SKM-1 treated with dmso at 0.1 percent for 144 hours (cell line): Measurements from ENCODE around the gene POLR3H.
"Not testable (repeated sequence)": the region's sequence is repeated elsewhere in the genome, so short reads cannot be mapped to it uniquely, and the experiment has no call there.

Source experiments
- DNase-seq: peaks from one replicate; lab custom pipeline; 2025; ENCODE audit not compliant: unreplicated experiment; lab: John Stamatoyannopoulos, UW

Gene POLR3H

DNA sequence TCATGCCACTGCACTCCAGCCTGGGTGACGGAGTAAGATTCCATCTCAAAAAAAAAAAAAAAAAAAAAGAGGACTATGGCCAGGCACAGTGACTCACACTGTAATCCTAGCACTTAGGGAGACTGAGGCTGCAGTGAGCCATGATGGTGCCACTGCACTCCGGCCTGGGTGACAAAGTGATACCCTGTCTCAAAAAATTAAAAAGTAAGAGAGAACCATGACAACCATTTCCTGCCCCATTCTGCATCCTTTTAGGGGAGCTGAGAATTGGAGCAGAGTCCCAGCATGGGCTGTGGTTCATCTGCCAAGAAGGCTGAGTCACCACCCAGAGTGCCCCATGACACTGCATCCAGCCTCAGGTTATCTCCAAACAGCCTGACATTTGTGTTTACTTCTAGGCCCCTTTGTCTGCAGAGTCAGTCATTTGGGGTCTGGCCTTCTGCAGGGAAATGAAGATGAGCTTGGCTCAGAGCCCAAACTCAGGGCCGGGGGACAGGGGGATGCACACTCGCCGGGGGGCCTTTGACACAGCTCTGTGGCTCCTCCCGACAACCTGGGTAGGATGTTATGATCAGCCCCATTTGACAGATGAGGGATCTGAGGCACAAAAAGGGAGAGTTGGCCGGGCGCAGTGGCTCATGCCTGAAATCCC is 21.3 kb upstream of the POLR3H start:
- no peak for DNase-seq

DNA sequence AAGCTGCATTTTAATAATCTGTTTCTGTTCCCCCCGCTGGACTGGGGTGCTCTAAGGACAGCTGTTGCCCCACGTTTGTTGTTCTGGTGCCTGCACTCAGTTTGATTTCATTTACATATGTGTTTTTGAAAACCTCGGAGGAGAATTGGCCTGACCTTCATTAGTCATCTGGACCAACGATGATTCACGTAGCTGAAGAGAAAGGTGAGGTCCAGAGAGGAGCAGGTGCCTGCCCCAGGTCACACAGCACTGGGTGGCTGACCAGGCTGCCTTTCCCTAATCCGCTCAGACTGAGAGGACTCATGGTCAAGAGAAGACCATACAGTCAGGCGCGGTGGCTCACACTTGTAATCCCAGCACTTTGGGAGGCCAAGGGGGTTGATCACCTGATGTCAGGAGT is 20.3 kb upstream of the POLR3H start:
- no peak for DNase-seq

GRCh38 chr22:41563051-41563711 is 18.9 kb upstream of the POLR3H start:
- DNase-seq: no peak

- DNase-seq: no peak
These were observed 18.2 kb upstream of the POLR3H start for GRCh38 chr22:41562461-41562860.

GRCh38 chr22:41561788-41562187 is 17.5 kb upstream of the POLR3H start:
- no peak for DNase-seq

- no peak for DNase-seq
These were observed 17.1 kb upstream of the POLR3H start for GRCh38 chr22:41561335-41561734.

- no peak for DNase-seq
These were observed 15.8 kb upstream of the POLR3H start for GRCh38 chr22:41560095-41560471.

DNA sequence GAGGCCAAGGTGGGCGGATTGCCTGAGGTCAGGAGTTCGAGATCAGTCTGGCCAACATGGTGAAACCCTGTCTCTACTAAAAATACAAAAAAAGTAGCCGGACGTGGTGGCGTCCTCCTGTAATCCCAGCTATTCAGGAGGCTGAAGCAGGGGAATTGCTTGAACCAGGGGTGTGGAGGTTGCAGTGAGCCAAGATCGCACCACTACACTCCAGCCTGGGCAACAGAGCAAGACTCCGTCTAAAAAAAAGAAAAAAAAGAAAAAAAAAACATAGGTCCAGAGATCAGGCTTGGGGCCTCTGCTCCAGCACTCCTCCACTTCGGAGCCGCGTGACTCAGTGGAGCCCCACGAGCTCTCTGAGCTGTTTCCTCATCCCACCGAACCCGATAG is 14.0 kb upstream of the POLR3H start:
- DNase-seq: not testable (repeated sequence)

GRCh38 chr22:41557401-41558240 is 13.4 kb upstream of the POLR3H start:
- no peak for DNase-seq

GRCh38 chr22:41556561-41556960 is 12.3 kb upstream of the POLR3H start:
- DNase-seq: no peak

- no peak for DNase-seq
These were observed 11.2 kb upstream of the POLR3H start for GRCh38 chr22:41555325-41555982.

- no peak for DNase-seq
These were observed 7.8 kb upstream of the POLR3H start for GRCh38 chr22:41551877-41552582.

GRCh38 chr22:41550952-41551491 is 6.8 kb upstream of the POLR3H start:
- no peak for DNase-seq

GRCh38 chr22:41548830-41549211 is 4.6 kb upstream of the POLR3H start:
- no peak for DNase-seq

DNA sequence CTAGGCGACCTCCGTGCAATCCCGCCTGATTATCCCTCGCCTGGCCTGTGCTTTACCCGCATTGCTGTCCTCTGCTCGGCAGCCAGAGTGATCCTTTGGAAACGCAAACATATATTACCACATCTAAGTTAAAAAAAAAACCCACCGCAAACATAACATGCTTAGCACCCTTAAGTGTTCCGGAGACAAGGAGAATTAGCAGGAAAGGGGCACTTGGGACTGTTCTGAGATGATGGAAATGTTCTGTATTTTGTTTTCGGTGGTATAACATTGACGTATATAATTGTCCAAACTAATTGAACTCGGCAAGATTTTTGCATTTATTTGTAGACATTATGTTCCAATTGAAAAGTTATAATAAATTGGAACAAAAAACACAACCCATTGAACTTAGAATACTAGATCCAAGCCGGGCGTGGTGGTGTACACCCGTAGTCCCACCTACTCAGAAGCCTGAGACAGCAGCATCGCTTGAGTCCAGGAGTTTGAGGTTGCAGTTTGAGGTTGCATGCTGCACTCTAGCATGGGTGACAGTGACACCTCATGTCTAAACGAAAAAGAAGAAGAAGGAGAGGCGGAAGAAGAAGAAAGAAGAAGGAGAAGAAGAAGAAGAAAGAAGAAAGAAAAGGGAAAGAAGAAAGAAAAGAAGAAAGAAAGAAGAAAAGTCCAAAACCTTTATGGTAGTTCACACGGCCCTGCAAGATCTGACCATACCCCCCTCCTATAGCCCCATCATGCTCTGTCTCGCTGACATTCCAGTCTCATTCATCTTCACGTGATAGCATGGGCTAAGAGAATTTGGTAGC is 604 bp upstream of the POLR3H start:
- no peak for DNase-seq

DNA sequence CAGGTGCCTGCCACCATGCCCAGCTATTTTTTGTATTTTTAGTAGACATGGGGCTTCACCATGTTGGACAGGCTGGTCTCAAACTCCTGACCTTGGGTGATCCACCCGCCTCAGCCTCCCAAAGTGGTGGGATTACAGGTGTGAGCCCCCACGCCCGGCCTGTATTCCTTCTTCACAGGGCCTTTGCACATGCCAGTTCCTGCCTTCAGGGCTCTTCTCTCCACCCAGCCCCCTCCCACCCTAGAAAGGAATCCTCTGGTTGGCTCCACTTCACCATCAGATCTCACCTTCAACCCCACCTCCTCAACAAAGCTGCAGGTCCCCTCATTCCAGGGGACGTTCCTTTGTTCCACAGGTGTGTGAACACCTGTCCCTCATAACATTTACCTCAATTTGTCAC is 2.0 kb downstream of the POLR3H start:
- DNase-seq: no peak

GRCh38 chr22:41541484-41541883 is 2.8 kb downstream of the POLR3H start:
- DNase-seq: no peak

- no peak for DNase-seq
These were observed 3.9 kb downstream of the POLR3H start for GRCh38 chr22:41540365-41540764.

DNA sequence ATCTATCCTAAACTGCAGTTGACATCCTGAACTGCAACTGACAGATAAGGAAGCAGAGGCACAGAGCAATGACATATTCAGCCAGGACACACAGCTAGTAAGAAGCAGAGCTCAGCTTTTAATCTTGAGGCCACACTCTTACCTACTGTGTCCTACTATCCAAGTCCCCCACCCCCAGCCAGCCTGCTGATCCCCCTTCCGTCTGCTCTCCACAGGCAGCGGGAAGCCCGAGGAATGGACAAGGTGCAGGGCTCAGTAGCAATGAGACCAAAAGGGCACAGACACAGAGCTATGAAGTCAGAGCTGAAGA is 4.3 kb downstream of the POLR3H start:
- DNase-seq: no peak
